ENCODE measurements around the gene PRKCD.

DNA sequence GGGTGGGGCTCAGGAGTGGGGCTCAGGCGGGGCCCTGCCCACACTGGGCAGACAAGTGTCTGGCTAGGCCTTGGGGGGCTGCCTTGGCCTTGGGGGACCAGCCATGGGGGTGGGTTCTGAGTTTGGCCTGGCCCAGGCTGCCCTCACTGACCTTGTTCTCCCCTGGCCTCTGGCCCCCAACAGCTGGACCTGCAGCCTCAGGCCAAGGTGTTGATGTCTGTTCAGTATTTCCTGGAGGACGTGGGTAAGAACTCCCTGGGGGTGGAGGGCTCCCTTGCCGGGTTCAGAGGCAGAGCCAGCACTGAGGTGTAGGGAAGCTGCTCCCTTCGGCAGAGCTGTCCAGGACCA, 20.0 kb downstream of the PRKCD start:
- no peak for TF ChIP-seq RARB (CRISPR knock-in tag; IDR thresholded peaks at IDR 0.05)
- no peak for TF ChIP-seq BACH2 (CRISPR knock-in tag; IDR thresholded peaks at IDR 0.05; ENCODE audit: borderline replicate concordance)
- TF ChIP-seq ZNF70 (CRISPR knock-in tag; IDR thresholded peaks at IDR 0.05), result no peak
- TF ChIP-seq, protein P1, sequence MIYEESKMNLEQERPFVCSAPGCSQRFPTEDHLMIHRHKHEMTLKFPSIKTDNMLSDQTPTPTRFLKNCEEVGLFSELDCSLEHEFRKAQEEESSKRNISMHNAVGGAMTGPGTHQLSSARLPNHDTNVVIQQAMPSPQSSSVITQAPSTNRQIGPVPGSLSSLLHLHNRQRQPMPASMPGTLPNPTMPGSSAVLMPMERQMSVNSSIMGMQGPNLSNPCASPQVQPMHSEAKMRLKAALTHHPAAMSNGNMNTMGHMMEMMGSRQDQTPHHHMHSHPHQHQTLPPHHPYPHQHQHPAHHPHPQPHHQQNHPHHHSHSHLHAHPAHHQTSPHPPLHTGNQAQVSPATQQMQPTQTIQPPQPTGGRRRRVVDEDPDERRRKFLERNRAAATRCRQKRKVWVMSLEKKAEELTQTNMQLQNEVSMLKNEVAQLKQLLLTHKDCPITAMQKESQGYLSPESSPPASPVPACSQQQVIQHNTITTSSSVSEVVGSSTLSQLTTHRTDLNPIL (CRISPR knock-in tag; IDR thresholded peaks at IDR 0.05; ENCODE audit: low read depth), result no peak
- TF ChIP-seq ARNTL (CRISPR knock-in tag; IDR thresholded peaks at IDR 0.05; ENCODE audit: borderline replicate concordance, low read depth), result no peak
- no peak for TF ChIP-seq OSR1 (CRISPR knock-in tag; IDR thresholded peaks at IDR 0.05)
- TF ChIP-seq, protein P2, sequence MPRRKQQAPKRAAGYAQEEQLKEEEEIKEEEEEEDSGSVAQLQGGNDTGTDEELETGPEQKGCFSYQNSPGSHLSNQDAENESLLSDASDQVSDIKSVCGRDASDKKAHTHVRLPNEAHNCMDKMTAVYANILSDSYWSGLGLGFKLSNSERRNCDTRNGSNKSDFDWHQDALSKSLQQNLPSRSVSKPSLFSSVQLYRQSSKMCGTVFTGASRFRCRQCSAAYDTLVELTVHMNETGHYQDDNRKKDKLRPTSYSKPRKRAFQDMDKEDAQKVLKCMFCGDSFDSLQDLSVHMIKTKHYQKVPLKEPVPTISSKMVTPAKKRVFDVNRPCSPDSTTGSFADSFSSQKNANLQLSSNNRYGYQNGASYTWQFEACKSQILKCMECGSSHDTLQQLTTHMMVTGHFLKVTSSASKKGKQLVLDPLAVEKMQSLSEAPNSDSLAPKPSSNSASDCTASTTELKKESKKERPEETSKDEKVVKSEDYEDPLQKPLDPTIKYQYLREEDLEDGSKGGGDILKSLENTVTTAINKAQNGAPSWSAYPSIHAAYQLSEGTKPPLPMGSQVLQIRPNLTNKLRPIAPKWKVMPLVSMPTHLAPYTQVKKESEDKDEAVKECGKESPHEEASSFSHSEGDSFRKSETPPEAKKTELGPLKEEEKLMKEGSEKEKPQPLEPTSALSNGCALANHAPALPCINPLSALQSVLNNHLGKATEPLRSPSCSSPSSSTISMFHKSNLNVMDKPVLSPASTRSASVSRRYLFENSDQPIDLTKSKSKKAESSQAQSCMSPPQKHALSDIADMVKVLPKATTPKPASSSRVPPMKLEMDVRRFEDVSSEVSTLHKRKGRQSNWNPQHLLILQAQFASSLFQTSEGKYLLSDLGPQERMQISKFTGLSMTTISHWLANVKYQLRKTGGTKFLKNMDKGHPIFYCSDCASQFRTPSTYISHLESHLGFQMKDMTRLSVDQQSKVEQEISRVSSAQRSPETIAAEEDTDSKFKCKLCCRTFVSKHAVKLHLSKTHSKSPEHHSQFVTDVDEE (CRISPR knock-in tag; IDR thresholded peaks at IDR 0.05), result no peak
- TF ChIP-seq ZNF8 (CRISPR knock-in tag; IDR thresholded peaks at IDR 0.05), result no peak
- no peak for TF ChIP-seq ISL1 (CRISPR knock-in tag; IDR thresholded peaks at IDR 0.05)
- TF ChIP-seq, protein P3, sequence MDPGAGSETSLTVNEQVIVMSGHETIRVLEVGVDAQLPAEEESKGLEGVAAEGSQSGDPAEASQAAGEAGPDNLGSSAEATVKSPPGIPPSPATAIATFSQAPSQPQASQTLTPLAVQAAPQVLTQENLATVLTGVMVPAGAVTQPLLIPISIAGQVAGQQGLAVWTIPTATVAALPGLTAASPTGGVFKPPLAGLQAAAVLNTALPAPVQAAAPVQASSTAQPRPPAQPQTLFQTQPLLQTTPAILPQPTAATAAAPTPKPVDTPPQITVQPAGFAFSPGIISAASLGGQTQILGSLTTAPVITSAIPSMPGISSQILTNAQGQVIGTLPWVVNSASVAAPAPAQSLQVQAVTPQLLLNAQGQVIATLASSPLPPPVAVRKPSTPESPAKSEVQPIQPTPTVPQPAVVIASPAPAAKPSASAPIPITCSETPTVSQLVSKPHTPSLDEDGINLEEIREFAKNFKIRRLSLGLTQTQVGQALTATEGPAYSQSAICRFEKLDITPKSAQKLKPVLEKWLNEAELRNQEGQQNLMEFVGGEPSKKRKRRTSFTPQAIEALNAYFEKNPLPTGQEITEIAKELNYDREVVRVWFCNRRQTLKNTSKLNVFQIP (CRISPR knock-in tag; IDR thresholded peaks at IDR 0.05; ENCODE audit: borderline replicate concordance, low read depth), result no peak
- no peak for TF ChIP-seq ZFP30 (CRISPR knock-in tag; IDR thresholded peaks at IDR 0.05)
- TF ChIP-seq, protein P4, sequence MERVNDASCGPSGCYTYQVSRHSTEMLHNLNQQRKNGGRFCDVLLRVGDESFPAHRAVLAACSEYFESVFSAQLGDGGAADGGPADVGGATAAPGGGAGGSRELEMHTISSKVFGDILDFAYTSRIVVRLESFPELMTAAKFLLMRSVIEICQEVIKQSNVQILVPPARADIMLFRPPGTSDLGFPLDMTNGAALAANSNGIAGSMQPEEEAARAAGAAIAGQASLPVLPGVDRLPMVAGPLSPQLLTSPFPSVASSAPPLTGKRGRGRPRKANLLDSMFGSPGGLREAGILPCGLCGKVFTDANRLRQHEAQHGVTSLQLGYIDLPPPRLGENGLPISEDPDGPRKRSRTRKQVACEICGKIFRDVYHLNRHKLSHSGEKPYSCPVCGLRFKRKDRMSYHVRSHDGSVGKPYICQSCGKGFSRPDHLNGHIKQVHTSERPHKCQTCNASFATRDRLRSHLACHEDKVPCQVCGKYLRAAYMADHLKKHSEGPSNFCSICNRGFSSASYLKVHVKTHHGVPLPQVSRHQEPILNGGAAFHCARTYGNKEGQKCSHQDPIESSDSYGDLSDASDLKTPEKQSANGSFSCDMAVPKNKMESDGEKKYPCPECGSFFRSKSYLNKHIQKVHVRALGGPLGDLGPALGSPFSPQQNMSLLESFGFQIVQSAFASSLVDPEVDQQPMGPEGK (CRISPR knock-in tag; IDR thresholded peaks at IDR 0.05; ENCODE audit: borderline replicate concordance), result no peak
- TF ChIP-seq ZFP3 (CRISPR knock-in tag; IDR thresholded peaks at IDR 0.05), result no peak

All from SK-N-SH treated with all-trans-retinoic acid at 6 μM for 48 hours (cell line).